HEK293 (cell line): ENCODE results near the gene ZNF428.
A peak's percentile ranks its signal among the peaks of the same experiment; 100 is the strongest.

Experiments used
- CTCF ChIA-PET: fragments of 350-600 bp; formaldehyde crosslinking; extraction: SDS; loops from one replicate; lab custom pipeline; 2021; ENCODE audit warnings: antibody characterized with exemption; lab: Yijun Ruan, JAX
- POLR2A ChIA-PET: fragments of 300-600 bp; formaldehyde crosslinking; extraction: SDS; loops from one replicate; lab custom pipeline; 2020; ENCODE audit warnings: antibody characterized with exemption, inconsistent platforms; lab: Yijun Ruan, JAX
- H3K27ac ChIP-seq: fragments of 200-500 bp; sonication (Bioruptor generic); 2 replicates; pipeline ENCODE4 v1.5.1; 2014; ENCODE audit warnings: low read depth, low read length, control low read depth, inconsistent platforms; ENCODE audit errors: extremely low read depth
- H3K36me3 ChIP-seq, 2 experiments: fragments of 200-500 bp in 1 of 2; sonication (Bioruptor generic) in 1 of 2; 1 replicate in 1 of 2; 2 replicates in 1 of 2; pipeline ENCODE4 v1.5.1; 2014 to 2017; ENCODE audit warnings: inconsistent platforms in 2 of 2, low read length in 2 of 2; ENCODE audit not compliant: control insufficient read depth in 2 of 2, insufficient read depth in 1 of 2
- H3K4me1 ChIP-seq: fragments of 200-500 bp; sonication (Bioruptor generic); 2 replicates; pipeline ENCODE4 v1.5.1; 2014; ENCODE audit warnings: mild to moderate bottlenecking, low read length, inconsistent platforms; ENCODE audit not compliant: control insufficient read depth, insufficient read depth
- H3K4me3 ChIP-seq: 2 replicates; pipeline ENCODE4 v1.5.1; 2011; ENCODE audit warnings: low read depth, mild to moderate bottlenecking, control low read depth, low read length, moderate library complexity
- H3K9me3 ChIP-seq: fragments of 200-500 bp; sonication (Bioruptor generic); 2 replicates; pipeline ENCODE4 v1.5.1; 2014; ENCODE audit warnings: low read depth, low read length, inconsistent platforms; ENCODE audit not compliant: control insufficient read depth, insufficient read depth
- IKZF3 ChIP-seq: fragments of 450-650 bp; IDR thresholded peaks from 2 replicates; pipeline ENCODE4 v1.5.0; 2018; ENCODE audit warnings: missing biosample characterization, mild to moderate bottlenecking, missing genetic modification characterization, moderate library complexity
- KLF9 ChIP-seq: fragments of 450-650 bp; formaldehyde crosslinking; IDR thresholded peaks from 2 replicates; pipeline ENCODE4 v1.5.1; 2016; ENCODE audit warnings: missing biosample characterization, missing genetic modification characterization, low read depth
- MZF1 ChIP-seq: fragments of 450-650 bp; formaldehyde crosslinking; IDR thresholded peaks from 2 replicates; pipeline ENCODE4 v1.5.1; 2017; ENCODE audit warnings: missing biosample characterization, missing genetic modification characterization, borderline replicate concordance
- ZNF169 ChIP-seq: fragments of 450-650 bp; formaldehyde crosslinking; IDR thresholded peaks from 2 replicates; pipeline ENCODE4 v1.5.1; 2016; ENCODE audit warnings: missing biosample characterization, missing genetic modification characterization
- ZNF292 ChIP-seq: fragments of 450-650 bp; formaldehyde crosslinking; IDR thresholded peaks from 2 replicates; pipeline ENCODE4 v1.5.1; 2016; ENCODE audit warnings: low read depth, missing biosample characterization, missing genetic modification characterization, borderline replicate concordance
- ZNF366 ChIP-seq: fragments of 450-650 bp; formaldehyde crosslinking; conservative IDR thresholded peaks from 2 replicates; pipeline ENCODE4 v1.5.1; 2016; ENCODE audit warnings: missing biosample characterization, missing genetic modification characterization
- ZNF558 ChIP-seq: fragments of 450-650 bp; formaldehyde crosslinking; IDR thresholded peaks from 2 replicates; pipeline ENCODE4 v1.5.1; 2016; ENCODE audit warnings: missing biosample characterization, missing genetic modification characterization
- ZNF596 ChIP-seq: fragments of 450-650 bp; IDR thresholded peaks from 2 replicates; pipeline ENCODE4 v1.5.0; 2018; ENCODE audit warnings: missing biosample characterization, mild to moderate bottlenecking, missing genetic modification characterization, moderate library complexity
- ZNF600 ChIP-seq: fragments of 450-650 bp; formaldehyde crosslinking; IDR thresholded peaks from 2 replicates; pipeline ENCODE4 v1.5.1; 2016; ENCODE audit warnings: missing biosample characterization, missing genetic modification characterization
- ZNF624 ChIP-seq: fragments of 450-650 bp; formaldehyde crosslinking; IDR thresholded peaks from 2 replicates; pipeline ENCODE4 v1.5.1; 2017; ENCODE audit warnings: missing biosample characterization, missing genetic modification characterization
- ZNF654 ChIP-seq: fragments of 450-650 bp; formaldehyde crosslinking; IDR thresholded peaks from 2 replicates; pipeline ENCODE4 v1.5.1; 2016; ENCODE audit warnings: low read depth, missing biosample characterization, missing genetic modification characterization
- TF ChIP-seq, protein P1 (sequence below): fragments of 450-650 bp; formaldehyde crosslinking; IDR thresholded peaks from 2 replicates; pipeline ENCODE4 v1.5.1; 2016; ENCODE audit warnings: missing biosample characterization, missing genetic modification characterization
- TF ChIP-seq, protein P2 (sequence below): fragments of 450-650 bp; formaldehyde crosslinking; IDR thresholded peaks from 2 replicates; pipeline ENCODE4 v1.5.1; 2016; ENCODE audit warnings: missing biosample characterization, missing genetic modification characterization

The ZNF428 gene

DNA sequence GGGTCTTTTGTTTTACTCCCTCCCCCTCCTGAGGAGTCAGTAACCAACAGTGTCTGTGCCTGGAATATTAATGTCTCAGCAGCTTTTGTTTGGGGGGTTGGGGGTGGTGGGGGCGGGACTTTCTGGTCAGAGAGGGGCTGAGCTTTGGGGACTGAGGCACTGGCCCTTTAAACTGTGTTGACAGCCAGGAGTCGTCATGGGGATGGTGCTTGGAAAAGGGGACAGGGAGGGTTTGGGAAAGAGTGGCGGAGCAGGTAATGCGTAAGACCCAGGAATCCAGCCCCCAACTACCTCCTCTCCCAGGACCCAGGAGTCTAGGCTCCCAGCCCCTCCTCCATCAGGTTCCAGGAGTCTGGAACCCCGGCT, 15.1 kb upstream of the ZNF428 start:
- no peak overlapping the region for H3K27ac ChIP-seq
- CTCF ChIA-PET: interaction anchor here (0.9 kb wide), 1 partner anchor 16 kb away, joined by 3 read pairs; no protein-coding TSS in a partner anchor

DNA sequence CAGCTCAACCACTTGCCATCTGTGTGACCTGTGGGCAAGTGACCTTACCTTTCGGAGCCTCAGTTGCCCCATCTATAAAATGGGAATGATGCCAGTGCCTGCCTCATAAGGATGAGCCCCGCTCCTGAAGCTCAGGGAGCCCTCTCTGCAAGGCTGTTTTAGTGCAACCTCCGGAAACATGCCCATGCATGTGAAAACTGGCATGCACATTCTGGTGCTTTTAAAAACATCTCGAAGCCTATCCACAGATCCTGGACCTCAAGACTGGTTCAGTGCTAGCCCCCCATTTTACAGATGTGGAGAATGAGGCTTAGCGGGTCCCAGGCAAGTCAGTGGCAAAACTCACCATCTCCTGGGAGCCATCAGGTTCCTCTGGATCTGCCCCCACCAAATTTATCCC, 14.6 kb upstream of the ZNF428 start:
- H3K27ac ChIP-seq: no peak overlapping the region
- no peak overlapping the region for H3K4me3 ChIP-seq
- POLR2A ChIA-PET: interaction anchor here (0.5 to 1.1 kb wide), 4 partner anchors 7 to 124 kb away, joined by 3 to 4 read pairs (median 4); partner anchors contain the start of genes IRGQ, ZNF428 and ZNF576

More for the DNA sequence above, 15.1 kb upstream of the ZNF428 start:
- no peak overlapping the region for H3K4me3 ChIP-seq
- POLR2A ChIA-PET: interaction anchor here (1.1 kb wide), 1 partner anchor 15 kb away, joined by 3 read pairs; the partner anchor contains the start of gene ZNF428
- TF ChIP-seq ZNF654 (no peak), MZF1 (tag by site-specific recombination) (no peak), IKZF3 (tag by site-specific recombination) (peak; percentile 67; the same call in 1 of the 2 replicates), ZNF169 (tag by site-specific recombination) (no peak), ZNF600 (tag by site-specific recombination) (peak; percentile 50; the same call in 1 of the 2 replicates)
- no peaks in the 10 kb centered on the region for H3K9me3 ChIP-seq
- H3K36me3 ChIP-seq: peaks cover 0 to 9% of the 10 kb centered on the region in 2 experiments; a peak in 1 of 3 replicates
- H3K4me1 ChIP-seq: peaks cover 12% of the 10 kb centered on the region

DNA sequence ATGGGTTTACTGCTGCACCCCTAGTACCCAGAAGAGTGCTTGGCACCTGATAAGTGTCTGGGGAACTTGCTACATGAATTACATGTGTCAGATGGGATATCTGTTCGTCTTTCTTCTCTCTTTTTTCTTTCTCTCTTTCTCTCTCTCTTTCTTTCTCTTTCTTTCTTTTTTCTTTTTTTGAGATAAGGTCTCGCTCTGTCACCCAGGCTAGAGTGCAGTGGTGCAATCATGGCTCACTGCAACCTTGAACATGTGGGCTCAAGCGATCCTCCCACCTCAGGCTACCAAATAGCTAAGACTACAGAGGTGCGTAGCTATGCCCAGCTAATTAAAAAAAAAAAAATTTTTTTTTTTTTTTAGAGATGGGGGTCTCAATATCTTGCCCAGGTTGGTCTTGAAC, 14.1 kb upstream of the ZNF428 start:
- TF ChIP-seq ZNF366 (peak; percentile 71), ZNF596 (0 out of 2 replicates have a peak, but pooled peaks have one; percentile 18), KLF9 (tag by site-specific recombination) (no peak)
- TF ChIP-seq, protein P1, sequence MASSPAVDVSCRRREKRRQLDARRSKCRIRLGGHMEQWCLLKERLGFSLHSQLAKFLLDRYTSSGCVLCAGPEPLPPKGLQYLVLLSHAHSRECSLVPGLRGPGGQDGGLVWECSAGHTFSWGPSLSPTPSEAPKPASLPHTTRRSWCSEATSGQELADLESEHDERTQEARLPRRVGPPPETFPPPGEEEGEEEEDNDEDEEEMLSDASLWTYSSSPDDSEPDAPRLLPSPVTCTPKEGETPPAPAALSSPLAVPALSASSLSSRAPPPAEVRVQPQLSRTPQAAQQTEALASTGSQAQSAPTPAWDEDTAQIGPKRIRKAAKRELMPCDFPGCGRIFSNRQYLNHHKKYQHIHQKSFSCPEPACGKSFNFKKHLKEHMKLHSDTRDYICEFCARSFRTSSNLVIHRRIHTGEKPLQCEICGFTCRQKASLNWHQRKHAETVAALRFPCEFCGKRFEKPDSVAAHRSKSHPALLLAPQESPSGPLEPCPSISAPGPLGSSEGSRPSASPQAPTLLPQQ (tag by site-specific recombination): no peak
- TF ChIP-seq, protein P2, sequence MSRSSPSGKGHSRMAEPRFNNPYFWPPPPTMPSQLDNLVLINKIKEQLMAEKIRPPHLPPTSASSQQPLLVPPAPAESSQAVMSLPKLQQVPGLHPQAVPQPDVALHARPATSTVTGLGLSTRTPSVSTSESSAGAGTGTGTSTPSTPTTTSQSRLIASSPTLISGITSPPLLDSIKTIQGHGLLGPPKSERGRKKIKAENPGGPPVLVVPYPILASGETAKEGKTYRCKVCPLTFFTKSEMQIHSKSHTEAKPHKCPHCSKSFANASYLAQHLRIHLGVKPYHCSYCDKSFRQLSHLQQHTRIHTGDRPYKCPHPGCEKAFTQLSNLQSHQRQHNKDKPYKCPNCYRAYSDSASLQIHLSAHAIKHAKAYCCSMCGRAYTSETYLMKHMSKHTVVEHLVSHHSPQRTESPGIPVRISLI (tag by site-specific recombination): peak; percentile 71
- Histone ChIP-seq H3K9me3 (no peaks in the 10 kb centered on the region), H3K36me3 (peaks cover 0 to 4% of the 10 kb centered on the region in 2 experiments; a peak in 1 of 3 replicates), H3K4me3 (no peak overlapping the region), H3K4me1 (peaks cover 5% of the 10 kb centered on the region; the same call in 1 of the 2 replicates), H3K27ac (no peak overlapping the region)
- ChIA-PET CTCF (interaction anchor here (1.0 kb wide), 1 partner anchor 133 kb away, joined by 3 read pairs; no protein-coding TSS in a partner anchor), POLR2A (interaction anchor here (0.5 to 1.1 kb wide), 5 partner anchors 8 to 123 kb away, joined by 3 to 6 read pairs (median 4); partner anchors contain the start of genes IRGQ, ZNF428 and ZNF576)

More for the DNA sequence above, 14.6 kb upstream of the ZNF428 start:
- H3K9me3 ChIP-seq: no peaks in the 10 kb centered on the region
- CTCF ChIA-PET: interaction anchor here (1.0 kb wide), 1 partner anchor 133 kb away, joined by 3 read pairs; no protein-coding TSS in a partner anchor
- peaks cover 10% of the 10 kb centered on the region for H3K4me1 ChIP-seq
- H3K36me3 ChIP-seq: peaks cover 0 to 8% of the 10 kb centered on the region in 2 experiments; a peak in 1 of 3 replicates
- no peak for TF ChIP-seq ZNF292 (tag by site-specific recombination)
- 0 out of 2 replicates have a peak, but pooled peaks have one; percentile 39 for TF ChIP-seq ZNF558

DNA sequence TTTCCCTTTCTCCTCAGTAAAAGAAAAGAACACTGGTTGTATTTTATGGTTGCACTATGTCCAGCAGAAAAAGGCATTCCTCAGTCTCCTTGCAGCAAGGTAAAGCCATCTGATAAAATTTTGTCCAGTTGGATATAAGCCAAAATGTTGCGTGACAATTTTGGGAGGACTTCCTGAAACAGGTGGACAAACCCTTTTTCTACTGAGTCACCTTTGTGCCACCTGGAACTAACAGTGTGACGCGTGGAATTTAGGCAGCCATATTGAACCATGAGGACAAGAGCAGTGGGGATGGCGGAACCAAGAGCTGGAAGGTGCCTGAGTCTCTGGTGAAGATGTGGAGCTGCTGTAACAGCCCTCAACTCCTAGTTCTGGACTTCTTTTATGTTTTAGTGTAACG, 12.1 kb upstream of the ZNF428 start:
- H3K4me3 ChIP-seq: no peak overlapping the region
- 0 out of 2 replicates have a peak, but pooled peaks have one; percentile 20 for TF ChIP-seq ZNF600 (tag by site-specific recombination)
- TF ChIP-seq ZNF624: no peak
- peaks cover 5% of the 10 kb centered on the region; the same call in 1 of the 2 replicates for H3K4me1 ChIP-seq
- peaks cover 0 to 6% of the 10 kb centered on the region in 2 experiments; a peak in 1 of 3 replicates for H3K36me3 ChIP-seq
- H3K27ac ChIP-seq: no peak overlapping the region
- no peaks in the 10 kb centered on the region for H3K9me3 ChIP-seq
- ChIA-PET POLR2A (no interaction called here), CTCF (no interaction called here)
